Epithelial cell of proximal tubule (primary cell): ENCODE results near the gene SSNA1. TPM values are rescaled to one million over a fixed set of nuclear protein-coding genes. Genes with fewer than 3 reads are reported as not detected.
A peak's percentile ranks its signal among the peaks of the same experiment; 100 is the strongest.

Source experiments
- DNase-seq: peaks from one replicate; pipeline ENCODE4 v3.0.0-alpha.2; 2011; ENCODE audit warnings: low read depth
- H3K4me3 ChIP-seq: 2 replicates; pipeline ENCODE4 v1.5.1; 2011; ENCODE audit warnings: low read depth, mild to moderate bottlenecking, low read length
- total RNA-seq: library from RNA; depleted of rRNA; stranded (reverse); fragments of >200 nt; gene quantifications from 2 replicates; pipeline ENCODE4 v1.2.3, GENCODE V29; 2015
- TF ChIP-seq, protein P1 (sequence below): conservative IDR thresholded peaks from 2 replicates; pipeline ENCODE4 v1.5.1; 2012; ENCODE audit warnings: low read depth, mild to moderate bottlenecking, low read length

SSNA1 gene
- total RNA-seq, 1 donor from 2014 or later, result 139 TPM

DNA sequence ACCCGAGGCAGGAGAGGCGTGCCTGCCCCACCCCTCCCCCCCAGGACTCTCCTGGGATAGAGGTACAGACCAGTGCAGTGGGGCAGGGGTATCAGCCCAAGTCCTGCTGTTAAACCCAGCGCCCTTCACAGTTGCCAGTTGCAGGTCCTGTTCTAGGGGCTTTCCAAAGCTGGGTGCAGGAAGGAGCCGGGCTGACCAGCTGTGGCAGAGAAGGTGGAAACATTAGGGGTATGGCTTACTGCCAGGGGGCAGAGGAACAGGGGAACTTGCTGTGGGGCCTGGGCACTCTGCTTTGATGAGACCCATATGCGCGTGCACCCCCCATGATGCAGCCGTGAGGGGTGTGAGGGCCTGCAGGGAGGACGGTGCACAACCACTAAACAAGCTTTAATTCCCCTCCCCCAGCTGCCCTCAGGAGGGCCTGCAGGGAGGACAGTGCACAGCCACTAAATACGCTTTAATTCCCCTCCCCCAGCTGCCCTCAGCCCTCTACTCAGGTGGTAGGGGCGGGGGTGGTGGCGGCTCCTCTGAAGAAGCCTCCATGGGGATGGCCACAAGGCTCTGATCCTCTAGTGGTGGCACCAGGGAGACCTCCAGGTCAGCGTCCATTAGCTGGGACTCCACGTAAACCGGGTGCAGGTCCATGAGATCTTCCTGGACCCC, 17.9 kb upstream of the SSNA1 start:
- DNase-seq, result no peak
- TF ChIP-seq, protein P1, sequence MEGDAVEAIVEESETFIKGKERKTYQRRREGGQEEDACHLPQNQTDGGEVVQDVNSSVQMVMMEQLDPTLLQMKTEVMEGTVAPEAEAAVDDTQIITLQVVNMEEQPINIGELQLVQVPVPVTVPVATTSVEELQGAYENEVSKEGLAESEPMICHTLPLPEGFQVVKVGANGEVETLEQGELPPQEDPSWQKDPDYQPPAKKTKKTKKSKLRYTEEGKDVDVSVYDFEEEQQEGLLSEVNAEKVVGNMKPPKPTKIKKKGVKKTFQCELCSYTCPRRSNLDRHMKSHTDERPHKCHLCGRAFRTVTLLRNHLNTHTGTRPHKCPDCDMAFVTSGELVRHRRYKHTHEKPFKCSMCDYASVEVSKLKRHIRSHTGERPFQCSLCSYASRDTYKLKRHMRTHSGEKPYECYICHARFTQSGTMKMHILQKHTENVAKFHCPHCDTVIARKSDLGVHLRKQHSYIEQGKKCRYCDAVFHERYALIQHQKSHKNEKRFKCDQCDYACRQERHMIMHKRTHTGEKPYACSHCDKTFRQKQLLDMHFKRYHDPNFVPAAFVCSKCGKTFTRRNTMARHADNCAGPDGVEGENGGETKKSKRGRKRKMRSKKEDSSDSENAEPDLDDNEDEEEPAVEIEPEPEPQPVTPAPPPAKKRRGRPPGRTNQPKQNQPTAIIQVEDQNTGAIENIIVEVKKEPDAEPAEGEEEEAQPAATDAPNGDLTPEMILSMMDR, result no peak
- H3K4me3 ChIP-seq, result no peak overlapping the region

DNA sequence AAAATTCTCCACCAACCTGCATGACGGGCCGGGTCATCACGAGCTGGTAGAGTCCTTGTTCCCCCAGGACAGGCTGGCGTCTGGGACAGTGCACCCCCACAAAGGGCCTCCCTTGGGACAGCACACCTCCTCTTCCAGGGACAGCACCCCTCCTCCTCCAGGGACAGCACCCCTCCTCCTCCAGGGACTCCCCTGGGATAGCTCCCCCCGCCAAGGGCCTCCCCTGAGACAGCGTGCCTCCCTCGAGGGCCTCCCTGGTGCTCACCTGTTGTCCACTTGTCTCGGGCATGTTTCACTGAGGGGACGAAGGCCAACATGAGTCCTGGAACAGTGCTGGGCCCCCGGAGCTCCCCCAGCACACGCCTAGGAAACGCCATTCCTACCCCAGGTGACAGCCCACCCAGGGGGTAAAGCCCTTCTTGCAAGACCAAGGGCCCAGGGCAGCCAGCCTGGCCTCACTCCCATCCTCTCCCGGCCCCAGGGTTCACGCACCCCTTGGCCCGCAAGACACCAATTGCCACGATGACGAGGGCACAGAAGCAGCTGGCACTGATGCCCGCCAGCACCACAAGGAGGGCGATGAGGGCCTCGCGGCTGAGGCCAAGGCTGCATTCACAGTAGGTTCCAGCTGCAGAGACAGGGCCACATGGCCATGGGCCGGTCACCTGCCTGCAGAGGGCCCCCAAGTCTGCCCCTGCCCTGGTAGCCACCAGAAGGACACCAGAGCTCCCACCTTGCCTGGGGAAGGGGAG, 17.2 kb upstream of the SSNA1 start:
- no peak for DNase-seq
- H3K4me3 ChIP-seq, result no peak overlapping the region
- TF ChIP-seq, protein P1, result no peak

DNA sequence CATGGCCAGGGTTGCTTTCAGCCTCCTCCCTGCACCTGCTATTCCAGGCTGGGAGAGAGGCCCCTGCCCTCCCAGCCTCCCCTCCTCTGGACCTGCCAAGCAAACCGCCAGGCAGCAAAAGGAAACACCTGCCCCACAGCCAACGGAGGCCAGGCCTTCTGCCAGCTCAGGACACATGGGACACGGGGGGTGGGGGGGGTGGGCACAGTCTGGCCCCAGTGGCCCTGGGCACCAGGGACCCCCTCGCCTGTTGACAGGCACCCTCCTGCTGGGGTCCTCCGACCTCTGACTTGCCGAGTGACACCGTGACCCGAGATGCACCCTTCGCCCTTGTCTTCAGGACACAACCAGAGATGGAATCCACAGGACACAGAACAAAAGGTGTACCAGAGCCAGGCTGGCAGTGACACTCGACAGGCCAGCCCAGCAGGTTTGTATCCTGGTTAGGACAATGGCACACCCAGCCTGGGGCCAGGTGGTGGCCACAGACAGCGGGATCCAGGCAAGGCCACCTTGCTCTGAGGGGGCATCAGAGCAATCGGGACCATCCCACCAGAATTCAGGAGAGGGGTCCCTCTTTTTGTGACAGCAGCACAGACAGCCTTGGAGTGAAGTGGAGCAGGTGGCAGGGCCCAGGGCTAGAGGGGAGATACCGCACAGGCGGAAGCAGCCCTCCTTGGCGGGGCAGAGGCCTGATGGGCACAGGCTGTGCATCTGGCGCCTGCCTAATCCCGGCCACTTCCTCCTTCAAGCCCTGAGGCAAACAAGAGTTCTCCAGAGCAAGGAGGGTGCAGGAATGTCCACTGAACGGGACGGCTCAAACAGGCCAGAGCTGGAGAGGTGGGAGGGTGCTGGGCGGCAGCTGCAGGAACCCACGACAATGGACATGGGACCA, 15.3 kb upstream of the SSNA1 start:
- DNase-seq, result no peak
- TF ChIP-seq, protein P1, result no peak
- no peak overlapping the region for H3K4me3 ChIP-seq

DNA sequence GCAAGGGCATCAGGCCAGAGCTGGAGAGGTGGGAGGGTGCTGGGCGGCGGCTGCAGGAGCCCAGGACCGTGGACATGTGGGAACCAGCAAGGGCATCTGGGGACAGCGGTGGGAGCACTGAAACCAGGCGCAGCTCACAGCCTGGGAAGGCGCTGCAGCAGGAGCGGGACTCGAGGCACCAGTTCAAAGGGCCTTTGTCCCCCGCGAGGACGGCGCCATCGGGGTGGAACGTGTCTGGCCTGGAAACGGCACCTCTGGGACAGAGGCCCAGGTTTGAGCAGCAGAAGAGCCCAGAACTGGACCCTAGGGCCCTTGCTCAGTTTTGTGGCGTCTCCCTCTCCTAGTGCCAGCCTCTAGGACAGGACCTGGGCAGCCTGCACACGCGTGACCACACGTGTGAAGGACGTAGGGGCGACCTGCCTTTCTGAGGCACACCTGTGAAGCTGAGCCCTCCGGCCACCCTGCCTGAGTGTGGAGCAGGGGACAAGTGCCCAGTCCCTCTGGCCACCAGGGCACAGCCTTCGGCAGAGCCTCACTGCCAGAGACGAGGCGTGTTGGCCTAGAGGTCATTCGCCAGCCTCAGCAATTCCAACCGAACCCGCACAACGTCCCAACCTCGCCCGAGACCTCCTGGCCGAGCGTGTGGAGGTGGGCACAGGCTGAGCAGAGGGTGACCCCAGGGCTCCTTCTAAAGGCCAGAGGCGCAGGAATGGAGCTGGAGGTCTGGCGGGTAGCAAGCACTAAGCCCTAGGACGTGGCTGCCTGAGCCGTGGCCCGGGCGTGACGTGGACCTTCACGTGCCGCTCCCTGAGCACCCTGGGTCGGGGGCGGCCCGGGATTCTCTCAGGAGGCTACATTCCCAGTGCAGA, 14.4 kb upstream of the SSNA1 start:
- H3K4me3 ChIP-seq, result no peak overlapping the region
- TF ChIP-seq, protein P1, result no peak
- DNase-seq, result no peak

DNA sequence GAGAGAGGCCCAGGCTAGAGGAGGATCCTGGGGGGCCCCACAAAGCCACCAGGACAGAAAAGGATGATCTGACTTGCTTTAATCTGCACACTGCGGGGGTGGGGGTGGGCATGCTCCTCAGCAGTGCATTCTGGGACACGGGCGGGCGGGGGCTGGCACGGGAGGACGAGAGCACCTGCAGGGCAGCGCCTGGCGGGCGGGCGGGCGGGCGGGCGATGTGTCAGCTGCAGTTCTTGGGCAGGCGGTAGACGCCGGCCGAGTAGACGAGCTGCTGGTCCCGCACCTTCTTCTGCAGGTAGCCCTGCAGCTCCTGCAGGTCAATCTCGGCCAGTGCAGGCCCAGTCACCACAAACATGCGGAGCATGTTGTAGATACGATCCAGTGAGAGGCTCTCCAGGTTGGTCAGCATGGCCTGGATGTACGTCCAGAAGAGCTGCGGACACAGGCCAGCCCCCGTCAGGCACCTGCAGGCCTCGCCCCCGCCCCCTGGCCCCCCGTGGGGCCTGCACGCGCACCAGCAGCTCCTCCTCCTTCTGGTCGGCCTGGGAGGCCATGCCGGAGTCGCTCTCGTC, 13.7 kb upstream of the SSNA1 start:
- no peak overlapping the region for H3K4me3 ChIP-seq
- TF ChIP-seq, protein P1, result no peak
- no peak for DNase-seq

DNA sequence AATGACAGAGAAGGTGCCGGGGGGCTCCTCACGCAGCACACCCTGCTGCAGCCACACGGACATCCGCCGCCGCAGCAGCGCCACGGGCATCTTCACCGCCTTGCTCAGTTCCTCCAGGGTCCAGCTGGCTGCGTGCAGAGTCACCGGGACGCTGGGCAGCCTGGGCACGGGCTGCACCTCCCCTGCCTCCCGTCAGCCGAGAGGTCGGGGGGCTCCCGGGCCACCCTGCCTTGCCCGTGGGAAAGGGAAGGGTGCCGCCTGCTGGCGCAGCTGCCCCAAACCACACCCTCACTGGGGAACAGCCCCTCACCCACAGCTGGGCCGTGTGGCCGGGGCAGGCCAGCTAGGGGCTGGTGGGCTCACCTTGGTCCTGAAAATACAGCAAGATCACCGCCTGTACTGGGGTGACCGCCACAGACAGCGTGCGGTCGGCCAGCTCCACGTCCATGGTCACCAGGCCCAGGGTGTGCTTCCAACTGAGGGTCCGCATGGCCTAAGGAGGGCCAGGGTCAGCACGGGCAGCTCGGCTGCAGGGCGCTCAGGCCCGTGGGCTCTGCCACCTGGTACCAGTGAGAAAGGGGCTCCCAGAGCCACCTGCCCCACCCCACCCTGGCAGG, 13.0 kb upstream of the SSNA1 start:
- TF ChIP-seq, protein P1, result peak; percentile 27
- no peak for DNase-seq
- H3K4me3 ChIP-seq, result no peak overlapping the region
